Measurements from ENCODE around the gene FAM53A. TPM values are rescaled to one million over a fixed set of nuclear protein-coding genes. Genes with fewer than 3 reads are reported as not detected.
"Not testable (repeated sequence)": the region's sequence is repeated elsewhere in the genome, so short reads cannot be mapped to it uniquely, and the experiment has no call there.

FAM53A gene
- polyA plus RNA-seq, 2 donors = 1.2 to 1.3 TPM

- WGBS, 2 donors = 82 to 84% methylated on average over 29 of the region's 29 CpGs
- no peak overlapping the region for H3K27ac ChIP-seq (ENCODE audit: low read depth in 2 of 2, low read length in 1 of 2)
- H3K36me3 ChIP-seq (ENCODE audit: control insufficient read depth in 2 of 2, insufficient read depth in 2 of 2, low read length in 1 of 2) = no peaks in the 10 kb centered on the region
Observed at GRCh38 chr4:1612278-1613098, 71.6 kb downstream of the FAM53A start.

GRCh38 chr4:1611501-1611870, 72.6 kb downstream of the FAM53A start:
- H3K9me3 ChIP-seq (ENCODE audit: control insufficient read depth in 2 of 2, insufficient read depth in 1 of 2, low read depth in 1 of 2, low read length in 1 of 2) = peaks cover 2 to 3% of the 10 kb centered on the region in 2 donors
- H3K36me3 ChIP-seq (ENCODE audit: control insufficient read depth in 2 of 2, insufficient read depth in 2 of 2, low read length in 1 of 2) = no peaks in the 10 kb centered on the region
- 82 to 83% methylated on average over 8 to 9 of the region's 9 CpGs for WGBS, 2 donors
- no peaks in the 10 kb centered on the region for H3K27me3 ChIP-seq (ENCODE audit: control insufficient read depth in 1 of 2, insufficient read depth in 2 of 2, low read length in 2 of 2)
- H3K4me1 ChIP-seq (ENCODE audit: control insufficient read depth in 2 of 2, insufficient read depth in 2 of 2, low read length in 1 of 2) = no peaks in the 10 kb centered on the region
- H3K27ac ChIP-seq (ENCODE audit: low read depth in 2 of 2, low read length in 1 of 2) = no peak overlapping the region
- H3K4me3 ChIP-seq (ENCODE audit: low read depth in 1 of 2, low read length in 2 of 2) = no peak overlapping the region

More at GRCh38 chr4:1612278-1613098, 71.6 kb downstream of the FAM53A start:
- peaks cover 2 to 3% of the 10 kb centered on the region in 2 donors for H3K9me3 ChIP-seq (ENCODE audit: control insufficient read depth in 2 of 2, insufficient read depth in 1 of 2, low read depth in 1 of 2, low read length in 1 of 2)
- no peaks in the 10 kb centered on the region for H3K27me3 ChIP-seq (ENCODE audit: control insufficient read depth in 1 of 2, insufficient read depth in 2 of 2, low read length in 2 of 2)
- H3K4me1 ChIP-seq (ENCODE audit: control insufficient read depth in 2 of 2, insufficient read depth in 2 of 2, low read length in 1 of 2) = no peaks in the 10 kb centered on the region
- H3K4me3 ChIP-seq (ENCODE audit: low read depth in 1 of 2, low read length in 2 of 2) = no peak overlapping the region

- peaks cover 2 to 3% of the 10 kb centered on the region in 2 donors for H3K9me3 ChIP-seq (ENCODE audit: control insufficient read depth in 2 of 2, insufficient read depth in 1 of 2, low read depth in 1 of 2, low read length in 1 of 2)
- no peaks in the 10 kb centered on the region for H3K4me1 ChIP-seq (ENCODE audit: control insufficient read depth in 2 of 2, insufficient read depth in 2 of 2, low read length in 1 of 2)
- 83 to 87% methylated on average over 19 to 21 of the region's 21 CpGs for WGBS, 2 donors
Observed at GRCh38 chr4:1610791-1611500, 73.2 kb downstream of the FAM53A start.

GRCh38 chr4:1609901-1610790, 74.0 kb downstream of the FAM53A start:
- H3K27ac ChIP-seq (ENCODE audit: low read depth in 2 of 2, low read length in 1 of 2) = no peak overlapping the region
- H3K4me1 ChIP-seq (ENCODE audit: control insufficient read depth in 2 of 2, insufficient read depth in 2 of 2, low read length in 1 of 2) = peaks cover 0 to 4% of the 10 kb centered on the region in 2 donors
- no peaks in the 10 kb centered on the region for H3K36me3 ChIP-seq (ENCODE audit: control insufficient read depth in 2 of 2, insufficient read depth in 2 of 2, low read length in 1 of 2)
- peaks cover 2 to 3% of the 10 kb centered on the region in 2 donors for H3K9me3 ChIP-seq (ENCODE audit: control insufficient read depth in 2 of 2, insufficient read depth in 1 of 2, low read depth in 1 of 2, low read length in 1 of 2)
- WGBS, 2 donors = 93 to 94% methylated on average over 26 to 27 of the region's 27 CpGs
- H3K4me3 ChIP-seq (ENCODE audit: low read depth in 1 of 2, low read length in 2 of 2) = no peak overlapping the region
- H3K27me3 ChIP-seq (ENCODE audit: control insufficient read depth in 1 of 2, insufficient read depth in 2 of 2, low read length in 2 of 2) = no peaks in the 10 kb centered on the region

More at GRCh38 chr4:1610791-1611500, 73.2 kb downstream of the FAM53A start:
- H3K27ac ChIP-seq (ENCODE audit: low read depth in 2 of 2, low read length in 1 of 2) = no peak overlapping the region
- no peaks in the 10 kb centered on the region for H3K36me3 ChIP-seq (ENCODE audit: control insufficient read depth in 2 of 2, insufficient read depth in 2 of 2, low read length in 1 of 2)
- H3K4me3 ChIP-seq (ENCODE audit: low read depth in 1 of 2, low read length in 2 of 2) = no peak overlapping the region
- no peaks in the 10 kb centered on the region for H3K27me3 ChIP-seq (ENCODE audit: control insufficient read depth in 1 of 2, insufficient read depth in 2 of 2, low read length in 2 of 2)

- H3K27me3 ChIP-seq (ENCODE audit: control insufficient read depth in 1 of 2, insufficient read depth in 2 of 2, low read length in 2 of 2) = no peaks in the 10 kb centered on the region
- H3K27ac ChIP-seq (ENCODE audit: low read depth in 2 of 2, low read length in 1 of 2) = no peak overlapping the region
- H3K36me3 ChIP-seq (ENCODE audit: control insufficient read depth in 2 of 2, insufficient read depth in 2 of 2, low read length in 1 of 2) = no peaks in the 10 kb centered on the region
- peaks cover 2 to 3% of the 10 kb centered on the region in 2 donors for H3K9me3 ChIP-seq (ENCODE audit: control insufficient read depth in 2 of 2, insufficient read depth in 1 of 2, low read depth in 1 of 2, low read length in 1 of 2)
- no peak overlapping the region for H3K4me3 ChIP-seq (ENCODE audit: low read depth in 1 of 2, low read length in 2 of 2)
- 69 to 70% methylated on average over 16 to 17 of the region's 17 CpGs for WGBS, 2 donors
- H3K4me1 ChIP-seq (ENCODE audit: control insufficient read depth in 2 of 2, insufficient read depth in 2 of 2, low read length in 1 of 2) = peaks cover 0 to 6% of the 10 kb centered on the region in 2 donors
Observed at GRCh38 chr4:1608821-1609500, 75.2 kb downstream of the FAM53A start.

- 75 to 76% methylated on average over 24 of the region's 24 CpGs for WGBS, 2 donors
- Histone ChIP-seq H3K4me3 (ENCODE audit: low read depth in 1 of 2, low read length in 2 of 2) (no peak overlapping the region), H3K27ac (ENCODE audit: low read depth in 2 of 2, low read length in 1 of 2) (no peak overlapping the region), H3K9me3 (ENCODE audit: control insufficient read depth in 2 of 2, insufficient read depth in 1 of 2, low read depth in 1 of 2, low read length in 1 of 2) (peaks cover 2 to 3% of the 10 kb centered on the region in 2 donors), H3K4me1 (ENCODE audit: control insufficient read depth in 2 of 2, insufficient read depth in 2 of 2, low read length in 1 of 2) (peaks cover 0 to 11% of the 10 kb centered on the region in 2 donors), H3K36me3 (ENCODE audit: control insufficient read depth in 2 of 2, insufficient read depth in 2 of 2, low read length in 1 of 2) (no peaks in the 10 kb centered on the region), H3K27me3 (ENCODE audit: control insufficient read depth in 1 of 2, insufficient read depth in 2 of 2, low read length in 2 of 2) (no peaks in the 10 kb centered on the region)
Observed at GRCh38 chr4:1608196-1608820, 75.8 kb downstream of the FAM53A start.

- H3K27me3 ChIP-seq (ENCODE audit: control insufficient read depth in 1 of 2, insufficient read depth in 2 of 2, low read length in 2 of 2); H3K9me3 ChIP-seq (ENCODE audit: control insufficient read depth in 2 of 2, insufficient read depth in 1 of 2, low read depth in 1 of 2, low read length in 1 of 2); H3K27ac ChIP-seq (ENCODE audit: low read depth in 2 of 2, low read length in 1 of 2); H3K36me3 ChIP-seq (ENCODE audit: control insufficient read depth in 2 of 2, insufficient read depth in 2 of 2, low read length in 1 of 2); H3K4me3 ChIP-seq (ENCODE audit: low read depth in 1 of 2, low read length in 2 of 2): not testable (repeated sequence)
- 89 to 90% methylated on average over 23 of the region's 23 CpGs for WGBS, 2 donors
- peaks cover 0 to 11% of the 10 kb centered on the region in 2 donors for H3K4me1 ChIP-seq (ENCODE audit: control insufficient read depth in 2 of 2, insufficient read depth in 2 of 2, low read length in 1 of 2)
Observed at GRCh38 chr4:1607436-1608195, 76.5 kb downstream of the FAM53A start.

- H3K27me3 ChIP-seq (ENCODE audit: control insufficient read depth in 1 of 2, insufficient read depth in 2 of 2, low read length in 2 of 2) = no peaks in the 10 kb centered on the region
- 19 to 24% methylated on average over 19 of the region's 19 CpGs for WGBS, 2 donors
- no peak overlapping the region for H3K4me3 ChIP-seq (ENCODE audit: low read depth in 1 of 2, low read length in 2 of 2)
Observed at GRCh38 chr4:1604706-1605205, 79.4 kb downstream of the FAM53A start.

More at GRCh38 chr4:1604706-1605205, 79.4 kb downstream of the FAM53A start:
- no peaks in the 10 kb centered on the region for H3K36me3 ChIP-seq (ENCODE audit: control insufficient read depth in 2 of 2, insufficient read depth in 2 of 2, low read length in 1 of 2)
- H3K9me3 ChIP-seq (ENCODE audit: control insufficient read depth in 2 of 2, insufficient read depth in 1 of 2, low read depth in 1 of 2, low read length in 1 of 2) = peaks cover 0 to 2% of the 10 kb centered on the region in 2 donors
- peaks cover 0 to 11% of the 10 kb centered on the region in 2 donors for H3K4me1 ChIP-seq (ENCODE audit: control insufficient read depth in 2 of 2, insufficient read depth in 2 of 2, low read length in 1 of 2)
- no peak overlapping the region for H3K27ac ChIP-seq (ENCODE audit: low read depth in 2 of 2, low read length in 1 of 2)

All from esophagus (tissue), 2 donors.